ENCODE data around the gene PHF12. TPM values are rescaled to one million over a fixed set of nuclear protein-coding genes. Genes with fewer than 3 reads are reported as not detected.

PHF12 gene
- total RNA-seq, 4 donors from 2014 or later: 27.8 to 44.5 (median 36.7) TPM

DNA sequence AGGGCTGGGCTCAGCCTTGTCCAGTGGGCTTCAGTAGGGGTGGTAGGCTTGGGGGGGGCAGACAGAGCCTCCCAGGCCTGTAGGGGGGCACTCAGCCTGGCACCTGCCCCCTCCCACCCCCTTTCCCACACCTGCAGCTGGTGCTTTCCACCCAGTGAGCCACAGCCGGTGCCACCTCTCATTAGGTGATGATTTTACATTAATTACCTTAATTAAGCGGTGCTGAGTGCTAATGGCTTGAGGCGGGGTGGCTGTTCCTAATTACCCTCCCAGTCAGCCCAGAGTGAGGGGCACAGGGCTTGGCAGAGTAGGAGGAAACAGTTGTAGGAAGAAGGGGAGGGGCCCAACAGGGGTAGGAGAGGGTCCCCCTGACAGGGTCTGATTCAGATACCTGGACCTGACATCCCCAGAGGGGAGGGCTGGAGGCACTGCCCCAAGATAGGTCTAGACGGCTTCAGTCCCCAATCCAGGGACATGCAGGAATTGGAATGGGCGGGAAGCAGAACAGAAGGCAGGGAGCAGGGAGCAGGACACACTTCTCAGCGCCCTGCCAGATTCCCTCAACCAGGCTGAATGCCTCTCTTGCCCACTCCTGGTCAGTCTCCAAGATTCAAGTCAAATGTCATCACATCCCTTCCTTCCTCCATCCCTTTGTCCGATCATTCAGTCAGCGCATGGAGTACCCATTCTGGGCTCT lies 26.5 kb upstream of the PHF12 start:
- WGBS: 81% methylated on average over 8 of the region's 8 CpGs

DNA sequence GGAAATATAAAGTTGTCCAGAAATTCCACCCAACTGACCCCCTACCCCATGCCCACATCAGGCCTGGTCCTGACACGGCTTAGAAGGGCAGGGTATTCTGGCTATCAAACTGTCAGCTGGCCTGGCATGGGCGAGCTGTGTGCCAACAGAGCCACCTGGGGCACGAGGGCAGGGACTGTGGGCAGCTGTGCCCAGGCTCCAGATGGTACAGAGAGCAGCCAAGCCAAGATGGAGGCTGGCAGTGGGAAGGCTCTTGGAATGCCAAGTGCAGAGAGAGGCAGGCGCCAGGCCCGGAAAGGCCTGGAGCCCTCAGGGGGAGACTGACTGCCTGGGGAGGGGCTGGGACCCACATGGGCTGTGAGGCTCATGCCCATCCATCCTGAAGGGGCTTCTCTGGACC lies 24.3 kb upstream of the PHF12 start:
- H3K36me3 ChIP-seq: no peaks in the 10 kb centered on the region
- H3K4me1 ChIP-seq: peaks cover 3 to 22% (median 19%) of the 10 kb centered on the region in 4 donors
- no peaks in the 10 kb centered on the region for H3K9me3 ChIP-seq
- peaks cover 0 to 3% (median 0%) of the 10 kb centered on the region in 4 donors for H3K27me3 ChIP-seq
- 90% methylated on average over 5 of the region's 5 CpGs for WGBS
- no peak for DNase-seq (ENCODE audit: extremely low spot score)
- H3K27ac ChIP-seq (replicated peaks in 1 of 4): no peak overlapping the region
- intact Hi-C loops (cut with DNase I): no loop called here
- H3K4me3 ChIP-seq: no peak overlapping the region
- TF ChIP-seq POLR2A (IDR thresholded peaks at IDR 0.05; ENCODE audit: low read depth): no peak
- TF ChIP-seq, protein P1, sequence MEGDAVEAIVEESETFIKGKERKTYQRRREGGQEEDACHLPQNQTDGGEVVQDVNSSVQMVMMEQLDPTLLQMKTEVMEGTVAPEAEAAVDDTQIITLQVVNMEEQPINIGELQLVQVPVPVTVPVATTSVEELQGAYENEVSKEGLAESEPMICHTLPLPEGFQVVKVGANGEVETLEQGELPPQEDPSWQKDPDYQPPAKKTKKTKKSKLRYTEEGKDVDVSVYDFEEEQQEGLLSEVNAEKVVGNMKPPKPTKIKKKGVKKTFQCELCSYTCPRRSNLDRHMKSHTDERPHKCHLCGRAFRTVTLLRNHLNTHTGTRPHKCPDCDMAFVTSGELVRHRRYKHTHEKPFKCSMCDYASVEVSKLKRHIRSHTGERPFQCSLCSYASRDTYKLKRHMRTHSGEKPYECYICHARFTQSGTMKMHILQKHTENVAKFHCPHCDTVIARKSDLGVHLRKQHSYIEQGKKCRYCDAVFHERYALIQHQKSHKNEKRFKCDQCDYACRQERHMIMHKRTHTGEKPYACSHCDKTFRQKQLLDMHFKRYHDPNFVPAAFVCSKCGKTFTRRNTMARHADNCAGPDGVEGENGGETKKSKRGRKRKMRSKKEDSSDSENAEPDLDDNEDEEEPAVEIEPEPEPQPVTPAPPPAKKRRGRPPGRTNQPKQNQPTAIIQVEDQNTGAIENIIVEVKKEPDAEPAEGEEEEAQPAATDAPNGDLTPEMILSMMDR (IDR thresholded peaks at IDR 0.05): no peak

More for the DNA sequence above, 26.5 kb upstream of the PHF12 start:
- H3K36me3 ChIP-seq: no peaks in the 10 kb centered on the region
- TF ChIP-seq EP300 (IDR thresholded peaks at IDR 0.05): no peak
- TF ChIP-seq, protein P1 (IDR thresholded peaks at IDR 0.05): no peak
- no peak for TF ChIP-seq POLR2AphosphoS5 (IDR thresholded peaks at IDR 0.05)
- TF ChIP-seq POLR2A (IDR thresholded peaks at IDR 0.05; ENCODE audit: low read depth): no peak
- H3K27me3 ChIP-seq: peaks cover 0 to 3% (median 0%) of the 10 kb centered on the region in 4 donors
- no peak overlapping the region for H3K4me3 ChIP-seq
- no peaks in the 10 kb centered on the region for H3K9me3 ChIP-seq
- no peak for DNase-seq (ENCODE audit: extremely low spot score)
- H3K4me1 ChIP-seq: peaks cover 0 to 20% (median 10%) of the 10 kb centered on the region in 4 donors
- H3K27ac ChIP-seq (replicated peaks in 1 of 4): no peak overlapping the region
- intact Hi-C loops (cut with DNase I): no loop called here

DNA sequence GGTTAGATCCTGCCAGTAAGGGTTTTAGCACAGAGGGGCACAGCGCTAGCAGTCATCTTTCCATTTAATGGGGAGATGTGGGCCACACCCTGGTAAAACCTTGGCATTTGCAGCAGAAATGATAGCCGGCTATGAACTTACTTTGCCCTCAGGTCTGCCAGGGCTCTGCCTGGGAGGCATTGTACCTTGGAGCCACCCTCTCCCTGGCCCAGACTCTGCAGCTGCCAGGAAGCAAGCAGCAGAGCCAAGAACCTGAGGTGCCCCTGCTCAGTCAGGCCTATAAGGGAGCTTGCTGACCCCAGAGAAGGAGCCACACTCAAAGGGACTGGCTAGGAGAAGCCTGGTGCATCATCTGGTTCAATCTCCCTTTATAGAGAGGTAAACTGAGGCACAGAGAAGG lies 23.7 kb upstream of the PHF12 start:
- intact Hi-C loops (cut with DNase I): no loop called here
- Histone ChIP-seq H3K27ac (replicated peaks in 1 of 4) (no peak overlapping the region), H3K9me3 (no peaks in the 10 kb centered on the region), H3K36me3 (no peaks in the 10 kb centered on the region), H3K27me3 (peaks cover 0 to 3% (median 0%) of the 10 kb centered on the region in 4 donors), H3K4me1 (peaks cover 7 to 26% (median 20%) of the 10 kb centered on the region in 4 donors), H3K4me3 (no peak overlapping the region)
- 94% methylated on average over 2 of the region's 2 CpGs for WGBS
- TF ChIP-seq POLR2AphosphoS5 (IDR thresholded peaks at IDR 0.05) (no peak), EP300 (IDR thresholded peaks at IDR 0.05) (no peak), POLR2A (IDR thresholded peaks at IDR 0.05; ENCODE audit: low read depth) (no peak)
- TF ChIP-seq, protein P1 (IDR thresholded peaks at IDR 0.05): no peak
- no peak for DNase-seq (ENCODE audit: extremely low spot score)

DNA sequence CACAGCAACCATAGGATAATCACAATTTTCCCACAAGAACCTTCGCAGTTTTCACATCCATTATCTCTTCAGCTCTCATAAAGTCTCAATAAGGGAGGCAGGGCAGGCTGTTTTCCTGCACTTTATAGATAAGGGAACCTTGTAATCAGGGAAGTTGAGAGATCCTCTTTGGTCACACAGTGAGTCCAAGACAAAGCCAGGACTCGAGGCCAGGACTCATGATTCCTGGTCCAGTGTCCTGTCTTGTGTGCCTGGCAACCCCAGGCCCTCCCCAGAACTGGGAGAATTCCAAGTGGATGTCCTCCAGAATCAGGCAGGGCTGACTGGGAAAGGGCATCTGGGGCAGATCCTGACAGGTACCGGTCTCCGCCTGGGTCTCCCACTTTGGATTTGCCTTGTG lies 23.1 kb upstream of the PHF12 start:
- Histone ChIP-seq H3K27me3 (peaks cover 0 to 3% (median 0%) of the 10 kb centered on the region in 4 donors), H3K4me1 (peaks cover 7 to 32% (median 20%) of the 10 kb centered on the region in 4 donors), H3K27ac (replicated peaks in 1 of 4) (no peak overlapping the region), H3K4me3 (no peak overlapping the region), H3K9me3 (no peaks in the 10 kb centered on the region), H3K36me3 (no peaks in the 10 kb centered on the region)
- no peak for TF ChIP-seq POLR2A (IDR thresholded peaks at IDR 0.05; ENCODE audit: low read depth)
- TF ChIP-seq EP300 (IDR thresholded peaks at IDR 0.05): no peak
- no peak for TF ChIP-seq POLR2AphosphoS5 (IDR thresholded peaks at IDR 0.05)
- DNase-seq (ENCODE audit: extremely low spot score): no peak
- intact Hi-C loops (cut with DNase I): no loop called here
- WGBS: 83% methylated on average over 3 of the region's 4 CpGs

DNA sequence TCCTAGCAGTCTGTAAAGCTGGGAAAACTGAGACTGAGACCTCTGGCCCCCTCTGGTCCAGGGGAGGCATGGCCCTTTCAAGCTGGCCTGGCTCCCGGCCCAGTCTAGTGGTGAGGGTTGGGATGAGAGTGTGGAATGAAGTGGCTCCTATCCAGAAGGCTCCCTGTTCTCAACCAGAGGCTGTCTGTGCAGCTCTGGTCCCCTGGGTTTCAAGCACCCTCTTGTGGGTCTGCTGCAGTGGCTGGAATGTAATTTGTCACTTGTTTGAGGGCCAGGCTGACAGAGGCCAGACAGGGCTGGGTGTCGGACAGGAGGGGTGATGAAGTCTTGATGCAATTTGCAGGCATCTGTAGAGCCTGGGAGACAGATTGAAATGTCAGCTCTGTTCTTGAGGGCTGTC lies 22.1 kb upstream of the PHF12 start:
- Histone ChIP-seq H3K4me3 (no peak overlapping the region), H3K4me1 (peaks cover 9 to 34% (median 21%) of the 10 kb centered on the region in 4 donors), H3K27me3 (peaks cover 0 to 3% (median 0%) of the 10 kb centered on the region in 4 donors), H3K36me3 (no peaks in the 10 kb centered on the region), H3K27ac (replicated peaks in 1 of 4) (no peak overlapping the region), H3K9me3 (no peaks in the 10 kb centered on the region)
- TF ChIP-seq POLR2A (IDR thresholded peaks at IDR 0.05; ENCODE audit: low read depth) (no peak), EP300 (IDR thresholded peaks at IDR 0.05) (no peak), POLR2AphosphoS5 (IDR thresholded peaks at IDR 0.05) (no peak)
- TF ChIP-seq, protein P1 (IDR thresholded peaks at IDR 0.05): no peak
- no CpG with 5 or more reads among the region's 2 CpGs for WGBS
- DNase-seq (ENCODE audit: extremely low spot score): no peak
- intact Hi-C loops (cut with DNase I): no loop called here
